NCI-H524 treated with DMSO at 0.1 percent for 48 hours (cell line): ENCODE measurements around the gene GGNBP2.
"Not testable (repeated sequence)": the region's sequence is repeated elsewhere in the genome, so short reads cannot be mapped to it uniquely, and the experiment has no call there.

Experiments used
- DNase-seq: peaks from one replicate; lab custom pipeline; 2025; lab: John Stamatoyannopoulos, UW

Gene GGNBP2

GRCh38 chr17:36602030-36602748 lies 57.5 kb downstream of the GGNBP2 start:
- DNase-seq: no peak

DNA sequence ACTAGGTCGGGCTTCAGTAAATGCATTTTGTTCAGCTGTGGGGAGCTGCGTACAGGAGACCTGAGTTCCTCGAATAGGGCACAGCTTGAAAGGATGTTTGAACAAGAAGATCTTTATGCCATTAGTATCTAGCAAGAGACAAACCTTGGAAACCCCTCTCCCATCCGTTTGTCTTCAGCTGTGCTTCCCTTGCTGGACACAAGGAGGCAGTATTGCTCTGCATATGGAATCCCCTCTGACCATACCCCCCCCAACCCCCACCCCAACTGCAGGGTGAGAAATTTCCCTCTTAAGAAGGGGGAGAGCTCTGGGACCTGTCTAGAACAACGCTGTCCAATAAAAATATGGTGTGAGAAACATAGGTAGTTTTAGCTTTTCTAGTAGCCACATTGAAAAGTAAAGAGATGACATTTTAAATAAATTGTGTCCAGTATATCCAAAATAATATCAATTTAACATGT lies 58.2 kb downstream of the GGNBP2 start:
- DNase-seq: peak; percentile 33

DNA sequence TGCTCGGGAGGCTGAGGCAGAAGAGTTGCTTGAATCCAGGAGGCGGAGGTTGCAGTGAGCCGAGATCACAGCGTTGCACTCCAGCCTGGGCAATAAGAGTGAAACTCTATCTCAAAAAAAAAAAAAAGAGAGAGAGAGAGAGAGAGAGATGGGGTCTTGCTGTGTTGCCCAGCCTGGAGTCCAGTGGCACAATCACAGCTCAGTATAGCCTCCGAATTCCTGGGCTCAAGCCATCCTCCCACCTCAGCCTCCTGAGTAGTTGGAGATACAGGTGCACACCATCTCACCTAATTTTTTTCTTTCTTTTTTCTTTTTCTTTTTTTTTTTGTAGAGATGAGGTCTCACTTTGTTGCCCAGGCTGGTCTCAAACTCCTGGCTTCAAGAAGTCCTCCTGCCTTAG lies 60.3 kb downstream of the GGNBP2 start:
- not testable (repeated sequence) for DNase-seq

DNA sequence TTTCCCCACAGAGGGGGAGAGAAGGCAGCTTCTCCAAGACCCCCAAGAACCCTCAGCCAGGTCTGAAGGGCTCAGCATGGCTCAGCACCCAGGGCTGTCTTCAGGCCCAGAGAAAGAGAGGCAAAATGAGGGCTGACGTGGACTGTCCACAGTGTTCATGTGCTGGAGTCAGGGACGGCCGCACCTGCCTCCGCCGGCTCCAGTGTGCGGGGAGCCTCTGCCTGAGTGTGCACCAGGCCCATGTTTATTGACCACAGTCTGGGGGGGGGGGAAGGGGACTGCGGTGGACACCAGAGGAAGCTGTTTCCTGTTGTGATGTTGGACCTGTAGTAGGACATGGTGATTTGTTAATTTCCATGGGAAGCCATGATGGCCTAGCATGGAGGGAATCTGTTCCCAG lies 63.6 kb downstream of the GGNBP2 start:
- DNase-seq: no peak

GRCh38 chr17:36608794-36609497 lies 64.2 kb downstream of the GGNBP2 start:
- peak; percentile 70 for DNase-seq

DNA sequence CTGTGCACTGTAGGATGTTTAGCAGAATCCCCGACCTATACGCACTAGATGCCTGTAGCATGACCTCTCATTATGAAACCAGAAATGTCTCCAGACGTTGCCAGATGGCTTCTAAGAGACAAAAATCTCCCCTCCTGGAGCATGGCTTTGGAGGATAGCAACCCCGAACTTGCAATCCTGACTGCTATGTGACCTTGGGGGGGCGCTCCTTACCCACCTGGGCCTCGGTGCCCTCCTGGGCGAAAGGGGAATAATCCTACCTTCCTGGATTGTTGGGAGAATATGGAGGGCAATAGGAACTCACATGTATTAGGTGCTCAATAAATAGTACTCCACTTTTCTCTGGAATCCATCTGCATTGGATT lies 64.8 kb downstream of the GGNBP2 start:
- no peak for DNase-seq

GRCh38 chr17:36610474-36610873 lies 65.8 kb downstream of the GGNBP2 start:
- no peak for DNase-seq

- no peak for DNase-seq
These were observed 66.8 kb downstream of the GGNBP2 start for GRCh38 chr17:36611345-36612072.

GRCh38 chr17:36612323-36612722 lies 67.6 kb downstream of the GGNBP2 start:
- DNase-seq: no peak

- no peak for DNase-seq
These were observed 68.4 kb downstream of the GGNBP2 start for GRCh38 chr17:36613155-36613554.

DNA sequence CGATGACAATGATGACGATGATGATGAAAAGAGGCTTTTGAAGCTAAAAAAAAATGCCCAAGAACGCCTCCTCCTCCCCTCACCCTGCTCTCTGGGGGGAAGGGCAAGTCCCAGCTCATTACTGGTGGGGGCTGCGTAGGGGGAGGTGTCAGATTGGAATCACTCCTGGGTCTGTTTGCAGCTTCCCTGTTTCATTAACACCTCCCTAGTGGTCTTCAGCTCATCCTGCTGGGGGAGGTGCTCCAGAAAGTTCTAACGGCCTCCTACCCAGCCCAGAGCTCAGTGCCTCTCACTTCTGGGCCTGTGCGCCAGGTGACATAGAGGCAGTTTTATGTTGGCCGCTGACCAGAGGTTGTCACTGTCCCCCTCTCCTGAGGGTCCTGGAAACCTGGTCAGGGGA lies 69.4 kb downstream of the GGNBP2 start:
- no peak for DNase-seq

- DNase-seq: peak; percentile 31
These were observed 70.2 kb downstream of the GGNBP2 start for GRCh38 chr17:36614933-36615332.

DNA sequence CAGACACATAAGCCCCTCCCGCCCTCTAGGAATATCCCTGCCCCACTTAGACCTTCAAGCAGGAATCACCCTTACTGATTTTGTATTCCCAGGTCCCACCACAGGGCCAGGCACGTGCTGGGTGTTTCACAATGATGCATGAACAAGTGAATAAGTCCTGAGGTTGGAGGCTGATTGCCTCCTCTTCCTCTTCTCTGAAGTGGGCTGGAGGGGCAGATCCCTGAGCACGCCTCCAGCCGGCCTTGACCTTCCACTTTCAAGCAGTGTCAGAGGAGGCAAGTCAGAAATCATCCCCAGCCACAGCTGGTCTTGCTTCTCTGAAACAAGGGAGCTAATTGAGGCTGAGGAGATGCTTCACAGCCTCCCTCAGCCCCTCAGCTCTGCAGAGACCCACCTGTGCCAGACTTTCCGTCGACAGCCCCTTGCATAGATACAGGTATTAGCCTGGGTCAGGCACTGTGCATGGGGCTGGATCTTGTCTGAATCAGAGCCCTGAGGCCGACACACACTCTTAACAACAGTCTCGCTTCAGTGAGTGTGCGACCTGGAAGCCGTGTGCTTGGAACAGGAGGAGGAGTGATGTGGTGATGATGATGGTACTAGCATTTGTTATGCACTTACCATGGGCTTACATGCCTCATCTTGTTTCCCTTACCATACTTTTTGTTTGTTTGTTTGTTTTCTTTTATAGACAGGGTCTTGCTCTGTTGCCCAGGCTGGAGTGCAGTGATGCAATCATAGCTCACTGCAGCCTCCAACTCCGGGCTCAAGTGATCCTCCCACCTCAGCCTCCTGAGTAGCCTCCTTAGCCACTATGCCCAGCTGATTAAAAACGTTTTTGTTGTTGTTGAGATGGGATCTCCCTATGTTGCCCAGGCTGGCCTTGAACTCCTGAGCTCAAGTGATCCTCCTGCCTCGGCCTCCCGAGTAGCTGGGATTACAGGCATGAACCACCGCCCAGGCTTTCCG lies 71.6 kb downstream of the GGNBP2 start:
- no peak for DNase-seq

DNA sequence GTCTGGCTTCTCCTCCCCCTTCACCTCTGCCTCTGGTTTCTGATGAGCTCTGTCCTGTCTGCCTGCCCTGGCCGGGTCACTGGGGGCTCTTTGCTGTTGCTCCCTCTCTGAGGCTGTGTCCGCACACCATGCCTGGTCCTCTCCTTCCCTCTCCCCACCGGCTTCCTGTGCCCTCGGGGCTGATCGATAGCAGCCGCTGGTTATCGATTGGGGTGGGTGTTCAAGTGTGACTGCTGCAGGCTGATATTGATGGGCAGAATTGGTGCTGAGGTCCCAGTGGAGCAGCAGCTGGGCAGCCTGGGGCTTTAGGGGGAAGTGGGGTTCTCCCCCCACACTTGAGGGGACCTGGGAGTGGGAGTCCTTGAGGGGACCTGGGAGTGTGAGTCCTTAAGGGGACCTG lies 73.1 kb downstream of the GGNBP2 start:
- no peak for DNase-seq

DNA sequence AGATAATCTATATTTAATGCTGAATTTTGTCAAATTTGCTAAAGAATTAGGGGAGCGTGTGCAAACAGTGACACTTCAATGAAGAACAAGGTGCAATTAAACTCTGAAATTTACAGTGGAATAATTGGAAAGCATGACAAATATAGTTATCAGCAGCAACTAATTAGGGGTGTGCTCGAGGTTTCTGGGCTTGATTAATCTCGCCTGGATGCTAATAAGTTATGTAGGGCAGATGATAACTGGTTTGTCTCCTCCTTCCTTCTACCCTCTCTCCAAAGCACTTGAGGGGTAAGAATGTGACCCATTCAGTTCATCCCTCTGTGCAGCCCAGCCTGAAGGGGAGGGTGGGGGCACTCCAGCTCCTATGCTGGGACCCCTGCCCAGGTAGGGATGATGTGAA lies 78.6 kb downstream of the GGNBP2 start:
- no peak for DNase-seq

GRCh38 chr17:36625188-36625587 lies 80.5 kb downstream of the GGNBP2 start:
- DNase-seq: no peak

DNA sequence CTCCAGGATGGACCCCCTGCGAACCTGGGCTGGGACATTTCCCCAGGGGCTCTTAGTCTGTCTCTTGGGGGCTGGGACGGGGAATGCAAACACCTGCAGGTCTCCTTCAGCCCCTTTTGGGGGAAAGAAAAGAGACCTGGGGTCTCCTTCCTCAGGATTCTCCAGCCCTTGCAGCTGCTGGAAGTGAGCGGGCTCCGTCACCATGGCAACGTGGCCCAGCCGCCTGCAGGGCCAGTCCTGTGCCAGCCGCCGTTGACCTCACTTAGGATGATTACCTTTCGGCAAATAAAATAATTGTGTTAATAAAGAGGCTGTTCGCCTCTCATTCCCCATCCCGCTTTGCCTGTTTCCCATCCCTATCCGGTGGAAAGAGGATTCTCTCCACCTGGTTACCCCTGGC lies 82.4 kb downstream of the GGNBP2 start:
- DNase-seq: no peak

- no peak for DNase-seq
These were observed 83.9 kb downstream of the GGNBP2 start for GRCh38 chr17:36628576-36628975.

DNA sequence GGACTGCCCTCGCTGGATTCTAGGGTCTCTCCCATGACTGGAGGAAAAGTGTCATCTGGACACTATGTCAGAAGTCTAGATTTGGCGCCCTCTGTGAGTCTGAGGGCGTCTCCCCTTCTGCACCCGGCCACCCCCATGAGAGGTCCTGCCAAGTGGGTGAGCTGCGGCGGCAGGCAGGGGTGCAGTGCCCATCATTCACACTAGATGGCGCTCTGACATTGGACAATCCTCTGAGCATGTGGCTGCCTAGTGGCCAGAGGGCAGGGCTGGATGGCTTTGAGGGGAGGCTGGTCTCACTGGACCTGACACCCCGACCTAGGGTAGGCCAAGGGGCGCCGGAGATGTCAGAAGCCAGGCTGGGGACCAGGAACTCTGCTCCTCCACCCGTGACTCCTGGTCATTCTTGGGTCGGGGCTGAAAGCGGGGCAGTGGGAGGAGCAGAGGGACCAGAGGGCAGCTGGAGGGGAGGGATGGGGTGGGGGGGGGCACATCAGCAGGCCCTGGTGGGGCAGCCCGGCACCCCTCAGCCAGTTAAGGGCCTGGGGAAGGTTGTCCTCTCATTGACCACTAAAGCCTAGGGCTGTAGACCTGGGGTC lies 84.6 kb downstream of the GGNBP2 start:
- peak; percentile 22 for DNase-seq

- no peak for DNase-seq
These were observed 85.3 kb downstream of the GGNBP2 start for GRCh38 chr17:36629970-36630502.

- DNase-seq: no peak
These were observed 86.3 kb downstream of the GGNBP2 start for GRCh38 chr17:36631022-36631421.
